HS-27A (cell line): ENCODE results near the gene RAB1A.

Experiments
- DNase-seq: peaks from one replicate; pipeline ENCODE4 v3.0.0-alpha.2; 2012; ENCODE audit warnings: low read depth, missing footprints

The RAB1A gene

GRCh38 chr2:65061146-65061909, 68.6 kb downstream of the RAB1A start:
- DNase-seq = no peak

DNA sequence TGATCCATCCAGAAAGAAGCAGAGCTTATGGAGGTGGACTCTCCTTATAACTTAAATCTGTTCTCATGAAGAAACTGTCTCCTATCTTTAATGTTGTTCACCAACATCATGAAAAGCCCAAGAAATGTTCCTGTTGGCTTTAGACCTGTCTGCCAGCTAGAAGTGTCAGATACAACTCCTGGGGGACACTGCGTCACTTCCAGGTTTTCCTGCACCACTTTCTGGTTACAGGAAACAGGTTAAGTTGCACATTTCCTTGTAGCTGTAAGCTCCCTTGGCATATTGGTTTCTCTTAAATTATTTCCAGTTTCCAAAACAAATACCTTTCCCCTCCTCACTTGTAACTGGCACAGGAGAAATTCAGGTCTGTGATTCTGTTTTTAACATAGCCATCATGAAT, 70.8 kb downstream of the RAB1A start:
- DNase-seq = no peak

- no peak for DNase-seq
These were observed 72.4 kb downstream of the RAB1A start for GRCh38 chr2:65057391-65058052.

GRCh38 chr2:65057054-65057375, 72.9 kb downstream of the RAB1A start:
- no peak for DNase-seq

DNA sequence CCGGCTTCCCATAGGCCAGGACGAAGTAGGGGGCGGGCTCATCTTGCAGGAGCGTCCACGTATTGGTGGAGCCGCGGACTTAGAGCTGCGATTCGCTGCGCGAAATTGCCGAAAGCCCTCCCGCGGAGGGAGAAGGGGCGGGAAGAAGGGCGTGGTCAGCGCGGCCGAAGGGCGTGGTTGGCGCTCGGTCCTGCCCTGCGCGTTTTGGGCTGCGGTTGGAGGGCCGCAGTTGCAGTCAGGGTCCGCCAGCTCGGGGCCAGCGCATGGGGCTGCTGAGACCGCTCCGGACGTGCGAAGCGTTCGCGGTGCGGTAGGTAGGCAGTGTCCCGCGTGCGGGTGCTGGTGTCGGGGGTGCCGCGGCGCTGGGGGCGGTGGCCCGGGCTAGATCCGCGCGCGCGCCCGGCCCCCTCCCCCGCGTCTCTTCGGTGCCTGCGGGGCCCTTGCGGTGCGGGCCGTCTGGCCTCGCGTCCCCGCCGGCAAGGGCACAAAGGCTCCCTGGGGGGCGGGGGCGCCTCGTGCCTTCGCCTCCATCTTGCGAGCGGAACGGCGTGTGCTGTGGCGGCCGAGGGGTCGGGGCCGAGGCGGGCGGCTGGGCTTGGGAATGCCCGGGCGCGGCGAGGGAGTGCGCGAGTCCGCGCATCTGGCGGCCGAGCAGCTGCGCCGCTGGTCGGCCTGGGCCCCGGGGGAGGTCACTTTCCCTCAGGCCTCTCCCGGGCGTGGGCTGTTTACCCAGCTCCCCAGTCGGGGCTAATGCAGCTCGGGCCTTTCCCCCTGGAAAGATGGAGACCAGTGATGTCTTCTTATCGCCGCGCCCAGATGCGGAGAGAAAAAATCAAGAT, 73.5 kb downstream of the RAB1A start, which contains the start of gene CEP68:
Gene CEP68, plus strand, starts transcription at position 202 of the 839 bp plus-strand sequence. CDS start 13,029 bp downstream, outside the sequence.
- DNase-seq = peak; percentile 76

GRCh38 chr2:65055422-65056214, 74.3 kb downstream of the RAB1A start:
- no peak for DNase-seq

- DNase-seq = no peak
These were observed 75.0 kb downstream of the RAB1A start for GRCh38 chr2:65054749-65055421.

GRCh38 chr2:65053199-65053598, 76.7 kb downstream of the RAB1A start:
- DNase-seq = no peak

DNA sequence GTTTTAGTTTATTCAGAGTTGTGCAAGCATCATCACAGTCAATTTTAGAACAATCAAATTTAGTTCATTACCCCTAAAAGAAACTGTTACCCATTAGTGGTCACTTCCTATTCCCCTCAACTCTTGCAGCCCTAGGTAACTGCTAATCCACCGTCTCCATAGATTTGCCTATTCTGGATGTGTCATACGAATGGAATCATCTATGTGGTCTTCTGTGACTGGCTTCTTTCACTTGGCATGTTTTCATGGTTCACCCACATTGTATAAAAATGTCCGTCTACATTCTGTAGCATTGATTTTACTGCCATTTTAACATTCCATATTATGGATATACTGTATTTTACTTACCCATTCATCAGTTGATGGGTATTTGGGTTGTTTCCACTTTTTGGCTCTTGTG, 79.0 kb downstream of the RAB1A start:
- no peak for DNase-seq

- no peak for DNase-seq
These were observed 80.8 kb downstream of the RAB1A start for GRCh38 chr2:65049010-65049639.

DNA sequence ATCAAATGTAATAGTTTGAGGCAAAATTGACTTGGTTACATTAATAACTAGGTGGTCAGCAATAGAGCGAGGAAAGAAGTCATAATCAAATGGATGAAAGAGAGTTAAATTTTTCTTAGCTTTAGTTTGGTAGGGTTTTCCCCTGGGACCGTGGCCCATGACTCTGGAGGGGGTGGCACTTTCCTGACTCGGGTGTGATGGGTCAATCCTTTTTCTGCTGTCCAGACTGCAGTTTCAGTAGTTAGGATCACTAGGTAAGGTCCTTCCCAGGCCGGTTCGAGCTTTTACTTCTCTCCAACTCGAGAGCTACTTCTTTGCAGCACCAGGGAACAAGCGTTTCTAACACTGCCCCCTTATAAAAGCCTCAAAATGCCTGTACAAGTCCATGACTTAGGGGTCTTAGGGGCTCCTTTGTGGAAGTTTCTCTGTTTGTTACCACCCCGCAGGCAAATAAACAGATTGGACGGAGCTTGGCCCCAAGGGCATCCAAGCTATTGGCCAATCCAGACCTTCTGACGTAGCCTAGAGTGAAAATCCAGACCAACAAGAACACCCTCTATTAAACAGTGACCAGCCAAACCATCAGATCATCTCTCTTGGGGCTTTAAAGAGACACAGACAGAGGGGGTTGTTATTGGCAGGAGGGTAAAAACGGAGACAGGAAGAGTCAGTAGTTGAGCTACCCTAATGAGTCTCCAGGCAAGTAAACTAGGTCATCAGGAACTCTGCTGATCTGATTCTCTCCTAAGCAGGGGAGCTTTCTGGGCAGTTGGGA, 83.1 kb downstream of the RAB1A start:
- DNase-seq = no peak

- DNase-seq = no peak
These were observed 84.3 kb downstream of the RAB1A start for GRCh38 chr2:65045651-65046050.

DNA sequence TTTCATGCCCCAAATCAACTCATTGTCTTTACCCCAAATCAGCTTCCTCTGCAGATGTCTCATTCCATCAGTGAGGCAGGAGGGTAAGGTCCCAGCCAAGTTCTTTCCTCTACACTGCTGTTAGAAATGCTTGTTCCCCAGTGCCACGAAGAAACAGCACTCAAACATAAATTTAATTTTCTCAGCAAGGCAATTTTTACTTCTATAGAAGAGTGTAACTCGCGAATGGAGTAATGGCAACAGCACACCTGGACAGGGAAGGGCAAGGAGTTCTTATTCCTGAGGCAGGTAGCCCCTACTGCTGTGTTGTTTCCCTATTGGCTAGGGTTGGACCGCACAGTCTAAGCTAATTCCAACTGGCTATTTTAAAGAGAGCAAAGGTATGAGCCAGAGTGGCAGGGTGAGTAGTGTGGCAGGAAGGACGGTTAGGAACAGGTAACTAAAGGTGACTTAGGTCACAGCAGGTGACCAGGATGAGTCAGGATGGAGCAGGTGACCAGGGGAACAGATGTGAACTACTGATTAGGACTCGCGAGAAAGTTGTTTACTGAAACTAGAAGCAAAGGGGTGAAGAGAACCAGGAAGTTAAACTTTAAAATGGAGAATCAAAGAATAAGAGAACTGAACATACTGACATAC, 85.7 kb downstream of the RAB1A start:
- DNase-seq = no peak

GRCh38 chr2:65043001-65043400, 86.9 kb downstream of the RAB1A start:
- no peak for DNase-seq

GRCh38 chr2:65040400-65041261, 89.3 kb downstream of the RAB1A start:
- DNase-seq = no peak

GRCh38 chr2:65039640-65040039, 90.3 kb downstream of the RAB1A start:
- DNase-seq = no peak

GRCh38 chr2:65037178-65037577, 92.7 kb downstream of the RAB1A start:
- DNase-seq = no peak
